Measurements from ENCODE around the gene USH2A.

USH2A gene

GRCh38 chr1:216448011-216448510 is 24.8 kb upstream of the USH2A start:
- no peak for TF ChIP-seq CTCF (IDR thresholded peaks at IDR 0.05; ENCODE audit: control insufficient read depth, insufficient read depth, low read depth, low read length, missing control alignments)
- H3K4me3 ChIP-seq (ENCODE audit: control insufficient read depth, low read depth, low read length) = no peak overlapping the region
- DNase-seq (ENCODE audit: low read depth) = no peak

GRCh38 chr1:216437603-216438002 is 14.4 kb upstream of the USH2A start:
- TF ChIP-seq CTCF (IDR thresholded peaks at IDR 0.05; ENCODE audit: control insufficient read depth, insufficient read depth, low read depth, low read length, missing control alignments) = no peak
- no peak overlapping the region for H3K4me3 ChIP-seq (ENCODE audit: control insufficient read depth, low read depth, low read length)
- DNase-seq (ENCODE audit: low read depth) = no peak

- DNase-seq (ENCODE audit: low read depth) = no peak
- H3K4me3 ChIP-seq (ENCODE audit: control insufficient read depth, low read depth, low read length) = no peak overlapping the region
- no peak for TF ChIP-seq CTCF (IDR thresholded peaks at IDR 0.05; ENCODE audit: control insufficient read depth, insufficient read depth, low read depth, low read length, missing control alignments)
These were observed 11.0 kb upstream of the USH2A start for GRCh38 chr1:216434232-216434631.

GRCh38 chr1:216433175-216433574 is 9.9 kb upstream of the USH2A start:
- no peak for TF ChIP-seq CTCF (IDR thresholded peaks at IDR 0.05; ENCODE audit: control insufficient read depth, insufficient read depth, low read depth, low read length, missing control alignments)
- no peak for DNase-seq (ENCODE audit: low read depth)
- H3K4me3 ChIP-seq (ENCODE audit: control insufficient read depth, low read depth, low read length) = no peak overlapping the region

GRCh38 chr1:216430744-216431143 is 7.5 kb upstream of the USH2A start:
- no peak for TF ChIP-seq CTCF (IDR thresholded peaks at IDR 0.05; ENCODE audit: control insufficient read depth, insufficient read depth, low read depth, low read length, missing control alignments)
- no peak overlapping the region for H3K4me3 ChIP-seq (ENCODE audit: control insufficient read depth, low read depth, low read length)
- DNase-seq (ENCODE audit: low read depth) = no peak

- DNase-seq (ENCODE audit: low read depth) = no peak
- H3K4me3 ChIP-seq (ENCODE audit: control insufficient read depth, low read depth, low read length) = no peak overlapping the region
- TF ChIP-seq CTCF (IDR thresholded peaks at IDR 0.05; ENCODE audit: control insufficient read depth, insufficient read depth, low read depth, low read length, missing control alignments) = no peak
These were observed 2.3 kb upstream of the USH2A start for GRCh38 chr1:216425577-216425976.

- no peak for DNase-seq (ENCODE audit: low read depth)
- TF ChIP-seq CTCF (IDR thresholded peaks at IDR 0.05; ENCODE audit: control insufficient read depth, insufficient read depth, low read depth, low read length, missing control alignments) = no peak
- H3K4me3 ChIP-seq (ENCODE audit: control insufficient read depth, low read depth, low read length) = no peak overlapping the region
These were observed 2.5 kb downstream of the USH2A start for GRCh38 chr1:216420746-216421145.

Data from AG09309 (cell line).